Gastrocnemius medialis (tissue), 4 donors: ENCODE data around the gene TRHDE.

Experiments used
- CTCF ChIP-seq, 5 experiments: fragments of 450-650 bp in 3 of 5; fragments of 200-600 bp in 2 of 5; sonication (generic) in 2 of 5; IDR thresholded peaks in 4 of 5; conservative IDR thresholded peaks in 1 of 5; 1 replicate in 4 of 5; 2 replicates in 1 of 5; pipeline ENCODE4 v1.5.1; 2016 to 2019; ENCODE audit warnings: antibody characterized with exemption in 5 of 5, mild to moderate bottlenecking in 3 of 5, moderate library complexity in 3 of 5
- POLR2A ChIP-seq, 2 donors: fragments of 450-650 bp; IDR thresholded peaks; one replicate each; pipeline ENCODE4 v1.6.1; 2017; ENCODE audit warnings: antibody characterized with exemption in 2 of 2, mild to moderate bottlenecking in 2 of 2, moderate library complexity in 2 of 2

GRCh38 chr12:72273499-72273837 lies 1.3 kb downstream of the TRHDE start:
- no peak for TF ChIP-seq CTCF (IDR thresholded peaks at IDR 0.05 in 4 of 5, conservative IDR thresholded peaks at IDR 0.05 in 1 of 5)
- no peak for TF ChIP-seq POLR2A (IDR thresholded peaks at IDR 0.05)
